ENCODE results near the gene ARHGEF38. TPM values are rescaled to one million over a fixed set of nuclear protein-coding genes. Genes with fewer than 3 reads are reported as not detected.

Gene ARHGEF38
- total RNA-seq, 3 donors from 2014 or later (not counting 1 experiment from before 2014, with no cell fraction given): not detected

DNA sequence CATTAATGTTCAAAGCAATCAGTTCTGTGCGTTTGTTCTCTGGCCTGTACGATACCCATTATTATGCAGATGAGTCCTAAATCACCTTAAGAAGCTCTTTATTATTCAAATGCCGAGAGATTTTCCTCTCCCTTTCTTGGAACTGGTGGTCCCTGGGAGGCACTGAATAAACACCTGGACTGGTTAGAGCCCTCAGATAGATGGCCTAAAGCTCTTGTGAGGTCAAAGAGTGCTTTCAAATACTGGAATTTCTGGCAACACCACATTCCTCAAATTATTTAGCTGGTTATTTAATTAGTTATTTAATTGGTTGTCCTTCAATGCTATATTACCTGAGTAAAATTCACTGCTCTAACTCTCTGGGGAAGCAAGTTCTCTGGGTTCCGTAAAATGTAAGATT, 3.0 kb downstream of the ARHGEF38 start:
- H3K27ac Mint-ChIP-seq: no peak overlapping the region
- H3K27ac ChIP-seq (ENCODE audit: low read length): no peak overlapping the region
- H3K27me3 ChIP-seq (ENCODE audit: control insufficient read depth, insufficient read depth, low read length): peaks cover under 1% of the 10 kb centered on the region
- no peak overlapping the region for H3K4me3 ChIP-seq (ENCODE audit: low read length)
- intact Hi-C loops (cut with micrococcal nuclease): no loop called here
- H3K9me3 Mint-ChIP-seq: no peaks in the 10 kb centered on the region
- ATAC-seq (no peak), DNase-seq (no peak)
- H3K4me1 ChIP-seq (ENCODE audit: control insufficient read depth, insufficient read depth, low read length): no peaks in the 10 kb centered on the region
- no peaks in the 10 kb centered on the region for H3K27me3 Mint-ChIP-seq (ENCODE audit: low read depth in 2 of 2)
- H3K4me3 Mint-ChIP-seq: no peak overlapping the region
- no peaks in the 10 kb centered on the region for H3K9me3 ChIP-seq (ENCODE audit: control insufficient read depth, insufficient read depth, low read length)
- no peaks in the 10 kb centered on the region for H3K36me3 ChIP-seq (ENCODE audit: control insufficient read depth, insufficient read depth, low read length)
- H3K36me3 Mint-ChIP-seq: no peaks in the 10 kb centered on the region
- 95% methylated on average over 4 of the region's 4 CpGs for WGBS (ENCODE audit: insufficient coverage)
- no peaks in the 10 kb centered on the region for H3K4me1 Mint-ChIP-seq
- TF ChIP-seq, protein P1, sequence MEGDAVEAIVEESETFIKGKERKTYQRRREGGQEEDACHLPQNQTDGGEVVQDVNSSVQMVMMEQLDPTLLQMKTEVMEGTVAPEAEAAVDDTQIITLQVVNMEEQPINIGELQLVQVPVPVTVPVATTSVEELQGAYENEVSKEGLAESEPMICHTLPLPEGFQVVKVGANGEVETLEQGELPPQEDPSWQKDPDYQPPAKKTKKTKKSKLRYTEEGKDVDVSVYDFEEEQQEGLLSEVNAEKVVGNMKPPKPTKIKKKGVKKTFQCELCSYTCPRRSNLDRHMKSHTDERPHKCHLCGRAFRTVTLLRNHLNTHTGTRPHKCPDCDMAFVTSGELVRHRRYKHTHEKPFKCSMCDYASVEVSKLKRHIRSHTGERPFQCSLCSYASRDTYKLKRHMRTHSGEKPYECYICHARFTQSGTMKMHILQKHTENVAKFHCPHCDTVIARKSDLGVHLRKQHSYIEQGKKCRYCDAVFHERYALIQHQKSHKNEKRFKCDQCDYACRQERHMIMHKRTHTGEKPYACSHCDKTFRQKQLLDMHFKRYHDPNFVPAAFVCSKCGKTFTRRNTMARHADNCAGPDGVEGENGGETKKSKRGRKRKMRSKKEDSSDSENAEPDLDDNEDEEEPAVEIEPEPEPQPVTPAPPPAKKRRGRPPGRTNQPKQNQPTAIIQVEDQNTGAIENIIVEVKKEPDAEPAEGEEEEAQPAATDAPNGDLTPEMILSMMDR (IDR thresholded peaks at IDR 0.05): no peak

DNA sequence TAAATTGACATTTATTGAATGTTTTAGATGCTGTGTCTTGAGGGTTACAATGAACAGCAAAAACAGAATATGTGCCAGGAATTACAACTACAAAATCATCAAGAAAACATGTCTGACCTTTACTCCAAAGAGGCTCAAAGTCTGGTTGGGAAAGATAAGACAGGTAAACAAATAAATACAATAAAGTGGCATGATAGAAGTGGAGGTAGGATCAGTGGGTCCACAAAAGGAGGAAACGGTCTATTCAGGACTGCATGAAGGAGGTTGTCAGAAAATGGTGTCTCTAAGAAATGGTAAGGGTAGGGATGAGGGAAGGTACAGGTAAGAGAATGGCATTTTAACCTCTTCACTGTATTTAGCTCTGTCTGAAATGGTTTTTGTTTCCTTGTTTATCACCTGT, 3.8 kb downstream of the ARHGEF38 start:
- H3K9me3 Mint-ChIP-seq: no peaks in the 10 kb centered on the region
- Histone ChIP-seq H3K27ac (ENCODE audit: low read length) (no peak overlapping the region), H3K4me1 (ENCODE audit: control insufficient read depth, insufficient read depth, low read length) (no peaks in the 10 kb centered on the region), H3K27me3 (ENCODE audit: control insufficient read depth, insufficient read depth, low read length) (peaks cover 2% of the 10 kb centered on the region), H3K36me3 (ENCODE audit: control insufficient read depth, insufficient read depth, low read length) (no peaks in the 10 kb centered on the region), H3K4me3 (ENCODE audit: low read length) (no peak overlapping the region), H3K9me3 (ENCODE audit: control insufficient read depth, insufficient read depth, low read length) (no peaks in the 10 kb centered on the region)
- ATAC-seq: no peak
- H3K4me1 Mint-ChIP-seq: no peaks in the 10 kb centered on the region
- H3K36me3 Mint-ChIP-seq: no peaks in the 10 kb centered on the region
- TF ChIP-seq, protein P1 (IDR thresholded peaks at IDR 0.05): no peak
- intact Hi-C loops (cut with micrococcal nuclease): no loop called here
- H3K27me3 Mint-ChIP-seq (ENCODE audit: low read depth in 2 of 2): no peaks in the 10 kb centered on the region
- H3K4me3 Mint-ChIP-seq: no peak overlapping the region
- no peak overlapping the region for H3K27ac Mint-ChIP-seq
- 83% methylated on average over 1 of the region's 1 CpG for WGBS (ENCODE audit: insufficient coverage)
- DNase-seq: no peak

DNA sequence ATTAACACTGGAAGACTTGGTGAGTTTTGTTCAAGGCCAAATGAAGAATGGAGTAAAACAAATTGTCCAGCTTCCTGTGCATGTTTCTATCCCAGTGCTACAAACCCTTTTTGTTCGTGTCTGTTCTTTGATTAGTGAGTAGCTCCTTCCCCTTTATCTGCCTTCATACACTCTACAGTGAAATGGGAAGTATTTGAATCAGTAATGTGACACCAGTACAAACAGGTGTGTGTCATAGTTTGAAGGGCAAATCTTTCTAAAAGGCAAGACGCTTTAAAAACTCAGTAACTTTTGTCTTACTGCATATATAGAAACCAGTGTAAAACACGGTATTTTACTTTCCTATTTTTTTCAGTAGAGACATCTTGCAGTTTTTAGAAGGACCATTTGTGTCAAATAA, 5.9 kb downstream of the ARHGEF38 start:
- Mint-ChIP-seq H3K36me3 (no peaks in the 10 kb centered on the region), H3K4me1 (no peaks in the 10 kb centered on the region), H3K27ac (no peak overlapping the region), H3K9me3 (no peaks in the 10 kb centered on the region), H3K27me3 (ENCODE audit: low read depth in 2 of 2) (no peaks in the 10 kb centered on the region), H3K4me3 (no peak overlapping the region)
- TF ChIP-seq, protein P1 (IDR thresholded peaks at IDR 0.05): no peak
- intact Hi-C loops (cut with micrococcal nuclease): no loop called here
- H3K9me3 ChIP-seq (ENCODE audit: control insufficient read depth, insufficient read depth, low read length): no peaks in the 10 kb centered on the region
- H3K27ac ChIP-seq (ENCODE audit: low read length): no peak overlapping the region
- H3K4me3 ChIP-seq (ENCODE audit: low read length): no peak overlapping the region
- DNase-seq (no peak), ATAC-seq (no peak)
- H3K36me3 ChIP-seq (ENCODE audit: control insufficient read depth, insufficient read depth, low read length): no peaks in the 10 kb centered on the region
- H3K4me1 ChIP-seq (ENCODE audit: control insufficient read depth, insufficient read depth, low read length): no peaks in the 10 kb centered on the region
- WGBS (ENCODE audit: insufficient coverage): 62% methylated on average over 2 of the region's 3 CpGs
- peaks cover 2% of the 10 kb centered on the region for H3K27me3 ChIP-seq (ENCODE audit: control insufficient read depth, insufficient read depth, low read length)

DNA sequence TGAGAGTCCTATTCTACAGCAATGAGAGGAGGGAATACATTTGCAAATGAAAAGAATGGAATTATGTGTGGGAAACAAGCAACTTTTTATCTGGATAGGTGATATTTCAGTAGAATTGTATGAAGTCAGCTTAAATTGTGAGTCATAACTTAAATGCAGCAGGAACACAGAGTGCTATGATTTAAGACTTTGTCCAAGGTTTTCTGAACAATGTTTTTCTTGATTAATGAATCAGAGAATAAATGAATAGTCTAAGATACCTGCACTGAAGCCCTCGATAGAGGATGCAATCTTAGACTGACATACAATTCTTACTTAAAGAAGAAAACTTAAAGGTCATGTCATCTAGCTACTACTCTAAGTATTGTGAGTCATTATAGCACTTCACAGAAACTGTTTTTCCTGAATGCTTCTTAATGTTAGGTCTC, 8.0 kb downstream of the ARHGEF38 start:
- Histone ChIP-seq H3K9me3 (ENCODE audit: control insufficient read depth, insufficient read depth, low read length) (no peaks in the 10 kb centered on the region), H3K36me3 (ENCODE audit: control insufficient read depth, insufficient read depth, low read length) (no peaks in the 10 kb centered on the region), H3K27me3 (ENCODE audit: control insufficient read depth, insufficient read depth, low read length) (peaks cover 2% of the 10 kb centered on the region), H3K4me1 (ENCODE audit: control insufficient read depth, insufficient read depth, low read length) (no peaks in the 10 kb centered on the region), H3K4me3 (ENCODE audit: low read length) (no peak overlapping the region), H3K27ac (ENCODE audit: low read length) (no peak overlapping the region)
- Mint-ChIP-seq H3K27me3 (ENCODE audit: low read depth in 2 of 2) (no peaks in the 10 kb centered on the region), H3K9me3 (no peaks in the 10 kb centered on the region), H3K27ac (no peak overlapping the region), H3K4me3 (no peak overlapping the region), H3K36me3 (no peaks in the 10 kb centered on the region), H3K4me1 (no peaks in the 10 kb centered on the region)
- no peak for ATAC-seq
- intact Hi-C loops (cut with micrococcal nuclease): no loop called here
- WGBS (ENCODE audit: insufficient coverage): 38% methylated on average over 1 of the region's 1 CpG
- TF ChIP-seq, protein P1 (IDR thresholded peaks at IDR 0.05): no peak
- DNase-seq: no peak
